ENCODE measurements around the gene SULF2.
"Not testable (repeated sequence)": the region's sequence is repeated elsewhere in the genome, so short reads cannot be mapped to it uniquely, and the experiment has no call there.

SULF2 gene

DNA sequence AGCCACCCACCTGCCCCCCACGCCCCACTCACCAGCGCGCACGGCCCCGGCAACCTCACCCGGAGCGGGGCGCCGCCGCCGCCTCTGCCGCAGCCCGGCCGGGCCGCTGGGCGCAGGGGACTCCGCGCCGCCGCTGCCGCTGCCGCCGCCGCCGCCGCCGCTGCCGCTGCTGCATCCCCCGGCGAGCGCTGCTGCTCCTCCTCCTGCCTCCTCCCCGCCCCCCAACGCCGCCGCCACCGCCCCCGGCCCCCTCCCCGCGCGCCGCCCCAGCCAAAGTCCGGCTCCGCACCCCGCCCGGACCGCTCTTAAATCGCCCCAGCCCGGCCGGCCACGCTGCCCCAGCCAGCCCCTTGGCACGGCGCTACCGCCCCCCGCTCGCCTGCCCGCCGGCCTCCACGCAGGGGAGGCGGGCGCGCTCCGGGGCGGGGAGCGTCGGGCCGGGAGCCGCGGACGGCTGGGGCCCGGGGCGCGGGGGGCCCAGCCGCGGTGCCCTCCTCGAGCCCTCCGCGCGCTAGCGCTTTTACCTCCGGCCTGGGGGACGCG is at the start of gene SULF2:
TSS of gene SULF2 (minus strand) at position 171 of the 543 bp plus-strand sequence. CDS start 28,118 bp downstream, outside the sequence.
- DNase-seq, result peak; percentile 26

- DNase-seq, result not testable (repeated sequence)
Observed at GRCh38 chr20:47831675-47832074, 46.4 kb upstream of the SULF2 start.

DNA sequence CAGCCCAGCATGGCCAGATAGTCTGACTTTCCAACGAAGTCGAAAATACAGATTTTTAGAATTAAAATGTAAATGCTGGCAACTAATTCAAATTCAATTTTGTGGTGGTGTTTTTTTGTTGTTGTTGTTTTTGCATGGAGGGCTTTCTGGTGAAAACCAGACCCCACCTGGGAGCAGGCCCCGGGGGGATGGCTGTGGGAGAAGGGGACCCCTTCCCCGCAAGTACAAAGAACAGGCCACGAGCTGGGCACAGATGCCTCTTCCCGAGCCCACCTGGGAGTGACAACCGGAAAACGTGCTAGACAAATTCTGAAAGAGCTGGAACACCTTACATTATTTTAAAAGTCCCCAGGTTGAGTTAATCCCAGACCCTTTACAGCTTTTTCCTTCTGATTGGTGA is 41.4 kb upstream of the SULF2 start:
- not testable (repeated sequence) for DNase-seq

- DNase-seq, result not testable (repeated sequence)
Observed at GRCh38 chr20:47826006-47826405, 40.7 kb upstream of the SULF2 start.

DNA sequence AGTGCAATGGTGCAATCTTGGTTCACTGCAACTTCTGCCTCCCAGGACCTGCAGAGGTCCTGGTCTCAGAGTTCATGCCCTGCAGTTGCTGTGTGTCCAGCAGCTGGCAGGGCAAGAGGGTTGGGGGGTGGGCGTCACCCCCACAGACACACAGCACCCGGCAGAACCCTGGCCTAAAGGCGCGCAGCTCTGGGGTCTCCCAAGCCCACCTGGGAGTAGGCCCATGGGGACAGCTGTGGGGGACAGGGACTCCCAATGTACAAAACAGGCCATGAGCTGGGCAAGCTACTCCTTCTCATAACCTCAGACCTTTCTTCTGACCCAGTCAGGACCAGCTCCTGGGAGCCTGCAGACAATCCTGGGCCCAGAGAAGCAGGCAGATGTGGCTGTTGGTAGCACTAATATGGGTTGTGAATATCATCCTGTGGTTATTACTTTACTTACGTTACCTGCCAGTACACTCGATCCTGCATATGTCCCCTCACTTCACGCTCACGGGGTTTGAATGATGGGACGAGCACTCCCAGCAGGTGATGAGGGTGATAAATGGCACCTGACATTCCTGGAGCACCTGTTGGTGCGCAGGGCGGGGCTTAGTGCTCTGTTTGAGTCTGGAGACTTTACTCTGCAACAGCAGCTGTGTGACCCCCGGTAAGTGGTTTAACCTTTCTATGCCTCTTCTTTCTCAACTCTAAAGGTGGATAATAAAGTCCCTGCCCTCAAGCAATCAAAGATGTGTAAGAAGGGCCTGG is 39.9 kb upstream of the SULF2 start:
- DNase-seq, result no peak

- not testable (repeated sequence) for DNase-seq
Observed at GRCh38 chr20:47823941-47824340, 38.7 kb upstream of the SULF2 start.

DNA sequence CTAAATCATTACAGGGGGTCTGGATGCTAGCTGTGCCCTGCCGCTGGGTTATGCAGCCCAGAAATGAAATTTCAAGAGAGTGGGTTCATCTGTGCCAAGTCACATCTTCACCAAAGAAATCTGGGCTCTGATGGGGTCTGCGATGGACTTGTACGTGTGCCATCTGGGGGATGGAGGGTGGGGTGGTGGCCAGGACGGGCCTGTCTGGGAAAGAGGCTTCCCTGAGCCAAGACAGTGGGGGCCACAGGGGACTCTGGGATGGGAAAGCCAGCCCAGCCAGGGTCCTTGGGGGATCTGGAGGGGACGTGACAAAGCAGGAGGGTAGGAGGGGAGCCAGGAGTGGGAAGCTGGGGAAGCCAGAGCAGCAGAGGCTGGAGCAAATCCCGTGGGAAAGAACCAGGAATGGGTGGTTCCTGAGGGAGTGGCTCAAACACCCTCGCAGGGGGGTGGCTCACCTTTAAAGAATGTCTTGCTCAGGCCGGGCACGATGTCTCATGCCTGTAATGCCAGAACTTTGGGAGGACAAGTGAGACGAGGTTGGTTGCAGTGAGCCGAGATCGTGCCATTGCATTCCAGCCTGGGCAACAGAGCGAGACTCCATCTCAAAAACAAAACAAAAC is 36.3 kb upstream of the SULF2 start:
- no peak for DNase-seq

DNA sequence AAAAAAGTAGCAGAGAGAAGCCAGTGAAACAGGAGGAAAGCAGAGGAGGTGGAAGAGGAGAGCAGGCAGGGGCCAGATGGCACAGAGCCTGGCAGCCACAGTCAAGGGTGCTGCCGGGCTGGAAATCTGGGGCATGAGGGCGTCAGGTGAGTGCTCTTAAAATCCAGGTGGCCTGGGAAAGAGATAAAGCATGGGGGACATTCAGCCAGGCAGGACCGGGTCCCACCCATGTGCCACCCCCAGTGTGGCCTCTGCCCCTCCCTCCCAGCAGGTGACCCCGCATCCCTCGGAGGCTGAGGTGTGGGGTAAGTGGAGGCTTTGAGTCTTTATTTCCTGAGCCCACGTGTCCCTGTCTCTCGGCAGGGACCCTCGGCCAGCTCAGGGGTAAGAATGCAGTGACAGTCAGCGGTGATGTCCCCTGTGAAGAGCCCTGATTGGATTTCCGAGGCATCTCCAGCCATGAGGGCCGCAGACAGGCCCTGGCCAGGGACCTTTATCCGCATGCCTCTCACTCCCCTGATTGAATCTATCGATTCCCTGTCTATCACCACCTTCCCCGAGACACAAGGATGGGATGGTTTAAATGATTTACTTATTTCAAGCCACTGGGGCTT is 33.8 kb upstream of the SULF2 start:
- DNase-seq, result no peak

DNA sequence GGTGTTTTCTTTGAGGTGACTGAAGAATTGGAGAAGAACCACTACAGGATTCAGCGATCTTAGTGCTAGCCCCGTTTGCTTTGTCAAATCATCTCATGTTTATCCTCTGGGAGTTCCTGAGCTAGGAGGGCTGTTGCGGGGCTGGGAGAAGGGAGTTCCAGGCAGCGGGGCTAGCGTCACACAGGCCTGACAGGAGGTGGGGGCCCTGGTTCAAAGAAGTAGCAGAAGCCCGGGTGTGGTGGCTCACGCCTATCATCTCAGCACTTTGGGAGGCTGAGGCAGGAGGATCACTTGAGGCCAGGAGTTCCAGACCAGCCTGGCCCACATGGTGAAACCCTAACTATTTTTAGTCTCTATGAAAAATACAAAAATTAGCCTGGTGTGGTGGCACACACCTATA is 33.2 kb upstream of the SULF2 start:
- no peak for DNase-seq

DNA sequence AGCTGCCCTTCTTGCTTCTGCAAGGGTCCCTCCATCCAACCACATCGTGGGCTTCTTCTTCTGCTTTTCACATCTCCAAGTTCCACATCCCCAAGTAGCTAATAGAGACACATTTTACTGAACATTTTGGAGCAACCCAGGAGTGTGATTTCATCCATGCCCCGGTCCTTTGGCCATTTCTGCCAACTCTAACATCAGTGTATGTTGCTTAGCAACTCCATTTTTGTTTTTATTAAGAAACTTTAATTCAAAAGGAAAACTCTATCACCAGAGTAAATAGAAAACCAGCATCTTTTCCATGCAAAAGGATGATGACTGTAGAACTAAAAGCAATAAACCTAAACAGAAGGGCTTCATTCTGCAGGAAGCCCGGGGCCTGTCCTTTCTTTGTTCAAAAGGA is 32.7 kb upstream of the SULF2 start:
- no peak for DNase-seq

GRCh38 chr20:47817573-47817972 is 32.3 kb upstream of the SULF2 start:
- no peak for DNase-seq

- no peak for DNase-seq
Observed at GRCh38 chr20:47816487-47817451, 31.5 kb upstream of the SULF2 start.

GRCh38 chr20:47815866-47816265 is 30.6 kb upstream of the SULF2 start:
- DNase-seq, result no peak

DNA sequence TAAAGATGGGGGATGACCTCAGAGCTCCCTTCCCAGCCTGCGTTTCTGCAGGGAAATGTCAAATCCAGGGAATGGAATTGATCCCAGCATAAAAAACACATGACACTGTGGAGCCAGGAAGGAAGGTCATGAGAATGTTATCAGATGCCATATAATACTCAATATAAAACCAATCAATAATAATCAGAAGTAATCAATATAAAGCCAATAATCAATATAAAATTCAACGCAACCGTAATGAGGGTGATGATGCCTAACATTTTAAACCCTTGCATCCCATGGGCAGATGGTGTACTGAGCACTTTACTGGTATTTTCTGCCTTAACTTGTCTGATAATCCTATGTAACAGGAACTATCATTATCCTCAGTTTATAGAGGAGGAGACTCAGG is 30.1 kb upstream of the SULF2 start:
- no peak for DNase-seq

DNA sequence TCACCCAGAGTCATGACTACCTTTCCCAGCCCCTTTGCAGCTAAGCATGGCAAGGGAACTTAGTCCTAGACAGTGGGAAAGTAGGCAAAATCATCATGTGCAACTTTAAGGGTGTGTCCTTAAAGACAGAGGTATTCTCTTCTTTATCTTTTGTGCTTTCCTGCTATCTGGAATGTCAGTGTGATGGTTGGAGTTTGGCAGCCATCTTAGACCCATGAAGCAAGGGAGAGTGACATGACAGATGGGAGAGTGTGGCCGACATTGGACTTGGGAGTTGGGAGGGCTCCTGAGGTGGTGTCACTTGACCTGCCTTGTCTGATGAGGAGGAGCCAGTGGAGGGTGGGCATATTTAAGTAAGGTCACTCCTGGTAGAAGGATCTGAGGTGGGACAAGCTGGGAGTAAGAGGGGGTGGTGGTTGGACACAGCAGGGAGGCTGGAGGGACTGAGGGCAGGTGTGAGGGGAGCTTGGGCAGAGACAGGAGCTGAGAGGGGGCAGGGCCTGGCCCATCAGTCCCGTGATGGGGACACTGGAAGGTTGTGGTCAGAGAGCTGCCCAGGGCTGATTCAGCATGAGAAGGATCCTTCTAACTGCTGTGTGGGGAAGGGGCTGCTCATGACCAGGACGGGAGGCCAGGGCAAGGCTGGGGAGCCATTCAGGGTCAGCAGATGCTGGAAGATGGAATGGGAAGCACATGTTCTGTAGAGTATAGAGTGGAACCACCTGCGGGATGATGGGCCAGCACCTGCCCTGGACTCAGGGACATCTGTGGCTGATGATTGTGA is 29.5 kb upstream of the SULF2 start:
- DNase-seq, result no peak

DNA sequence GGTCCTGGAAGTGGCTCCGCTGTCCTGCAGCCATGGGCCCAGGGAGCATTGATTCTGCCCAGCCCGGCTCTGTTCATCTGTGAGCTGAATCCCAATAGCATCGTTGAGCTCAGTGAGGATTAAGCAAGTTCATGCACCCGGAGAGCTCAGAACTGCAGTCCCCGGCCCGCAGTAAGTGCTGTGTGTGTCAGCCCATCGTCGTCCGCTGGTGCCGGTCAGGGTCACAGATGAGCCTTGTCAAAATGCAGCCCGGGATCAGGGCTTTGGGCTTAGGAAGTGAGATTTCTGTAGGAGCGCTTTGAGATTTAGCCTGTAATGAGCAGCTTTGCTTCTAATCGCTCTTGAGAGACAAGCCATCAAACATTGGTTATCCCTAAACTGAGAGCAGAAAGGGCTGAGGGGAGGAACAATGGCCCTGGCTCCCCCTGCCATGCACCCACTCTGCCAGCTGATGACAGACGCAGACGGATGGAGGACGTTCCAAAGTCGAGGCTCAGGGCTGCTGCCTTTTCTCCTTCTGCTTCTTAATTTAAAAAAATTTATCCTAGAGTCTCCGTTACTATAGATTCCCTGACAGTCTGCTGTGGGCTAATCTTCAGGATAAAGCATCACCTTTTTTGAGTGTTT is 25.6 kb upstream of the SULF2 start:
- no peak for DNase-seq

DNA sequence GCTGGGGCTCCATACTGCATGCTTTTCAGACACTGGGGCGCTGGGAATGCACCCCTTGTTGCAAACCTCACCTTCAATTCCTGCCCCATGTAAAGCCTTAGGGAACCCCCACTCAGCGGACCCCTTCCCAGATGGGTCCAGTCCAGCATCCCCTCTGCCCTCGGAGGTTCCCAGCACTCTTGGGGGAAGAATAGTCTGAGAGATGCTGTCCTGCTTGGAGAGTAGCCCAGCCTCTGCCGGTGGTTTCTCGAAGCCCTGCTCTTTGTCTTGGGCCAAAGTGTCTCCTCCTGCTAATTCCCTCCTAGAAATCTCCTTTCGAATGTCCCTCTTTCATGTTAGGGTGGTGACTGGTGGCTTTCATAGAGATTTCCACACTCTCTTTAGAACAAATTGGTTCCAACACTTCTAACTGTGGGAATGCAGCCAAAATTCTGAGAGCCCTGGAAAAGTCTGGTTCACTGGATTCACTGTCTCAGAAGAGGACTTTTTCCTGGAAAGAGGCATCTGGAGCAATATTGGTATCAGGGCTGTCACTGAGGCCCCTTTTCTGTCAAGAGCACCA is 24.9 kb upstream of the SULF2 start:
- DNase-seq, result no peak

DNA sequence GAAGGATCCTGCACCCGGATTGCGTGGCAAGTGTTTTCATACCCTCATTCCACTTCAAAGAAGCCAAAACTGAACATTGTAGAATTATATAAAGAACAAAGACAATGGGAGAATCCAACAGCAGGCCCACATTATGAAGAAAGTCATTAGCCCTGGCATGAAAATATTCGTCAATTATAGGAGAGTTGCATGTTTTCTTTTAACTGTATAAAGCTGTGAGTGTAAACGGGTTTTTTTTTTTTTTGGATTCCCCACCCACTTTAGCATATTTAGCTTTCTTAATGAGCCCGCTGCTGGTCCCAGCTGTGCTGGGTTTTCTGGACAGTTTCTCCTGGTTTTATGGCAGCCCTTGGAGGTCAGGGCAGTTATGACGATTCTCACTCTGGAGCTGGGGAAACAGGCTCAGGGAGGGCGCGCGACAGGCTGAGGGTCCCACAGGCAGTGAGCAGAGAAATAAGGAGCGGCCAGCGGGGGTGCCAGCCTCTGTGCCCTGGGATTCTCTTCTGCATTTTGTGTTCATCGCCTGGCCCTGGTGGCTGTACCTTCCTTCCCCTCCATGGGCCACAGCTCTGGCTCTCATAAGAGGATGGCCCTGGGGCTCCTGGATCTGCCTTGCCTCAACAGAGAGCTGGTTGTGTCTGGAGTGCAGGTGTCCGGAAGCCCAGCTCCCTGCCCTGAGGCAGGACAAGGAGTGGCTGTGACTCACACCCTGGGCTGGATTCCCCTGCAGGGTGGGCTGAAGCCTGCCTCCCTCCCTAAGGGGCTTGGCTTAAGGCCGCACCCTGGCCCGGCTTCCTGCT is 24.1 kb upstream of the SULF2 start:
- no peak for DNase-seq

DNA sequence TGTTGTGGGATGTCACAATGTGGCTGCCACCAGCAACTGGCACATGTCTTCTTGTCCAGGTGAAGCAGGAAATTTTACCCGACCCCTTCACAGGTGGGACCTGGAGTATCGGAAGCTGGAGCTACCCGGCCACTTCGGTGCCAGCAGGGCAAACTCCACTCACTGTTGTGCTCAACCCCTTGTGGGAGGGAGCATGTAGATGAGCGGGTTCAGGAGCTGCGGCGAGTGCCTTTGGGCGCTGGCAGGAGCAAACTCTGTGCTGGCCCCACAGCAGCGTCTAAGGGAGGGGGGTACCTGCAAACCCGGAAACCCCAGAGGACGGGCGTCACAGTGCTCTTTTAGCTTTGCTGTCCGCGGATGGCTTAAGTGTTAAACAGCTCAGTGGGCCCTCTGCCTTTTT is 20.7 kb upstream of the SULF2 start:
- DNase-seq, result no peak

GRCh38 chr20:47804972-47805371 is 19.7 kb upstream of the SULF2 start:
- DNase-seq, result not testable (repeated sequence)

All from hematopoietic multipotent progenitor cell treated with erythropoietin and hydrocortisone succinate and interleukin-3 and kit ligand, for 4 days (in vitro differentiated cells).